ENCODE results near the gene FUT1.

Gene FUT1

DNA sequence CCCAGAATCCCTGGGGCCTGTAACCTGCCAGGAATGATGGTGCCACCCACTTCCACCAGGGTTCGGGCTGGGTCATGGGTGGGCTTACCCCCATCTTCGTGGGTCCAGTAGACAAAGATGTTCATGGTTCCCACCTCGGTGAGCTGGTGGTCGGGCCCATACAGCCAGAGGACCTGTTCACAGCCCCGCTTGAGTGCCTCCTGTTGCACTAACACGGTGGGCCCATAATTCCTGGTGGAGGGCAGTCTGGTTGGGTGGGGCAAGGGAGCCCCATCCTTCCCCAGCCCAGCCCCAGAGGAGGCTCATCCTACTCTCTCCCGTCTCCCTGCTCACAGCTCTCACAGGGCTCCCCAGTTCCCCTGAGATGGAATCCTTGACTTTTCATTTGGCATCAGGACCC is 44.7 kb upstream of the FUT1 start:
- no peak overlapping the region for H3K4me2 ChIP-seq (ENCODE audit: insufficient read depth, low read length, poor library complexity, severe bottlenecking)
- H2BK12ac ChIP-seq (ENCODE audit: low read length), result no peak overlapping the region
- peaks cover 3 to 8% of the 10 kb centered on the region in 2 donors for H3K4me1 ChIP-seq (ENCODE audit: control insufficient read depth in 2 of 2, insufficient read depth in 1 of 2, low read depth in 1 of 2, low read length in 2 of 2)
- no peak overlapping the region for H4K91ac ChIP-seq (ENCODE audit: low read depth, low read length, poor library complexity)
- no peaks in the 10 kb centered on the region for H3K79me1 ChIP-seq (ENCODE audit: low read depth, low read length)
- DNase-seq (ENCODE audit: low spot score), result no peak
- no peak overlapping the region for H3K4ac ChIP-seq (ENCODE audit: low read length)
- no peak overlapping the region for H3K27ac ChIP-seq (replicated peaks; ENCODE audit: low read length)
- H4K8ac ChIP-seq (ENCODE audit: low read depth, low read length), result no peak overlapping the region
- H2BK15ac ChIP-seq (ENCODE audit: low read length), result no peak overlapping the region
- H3K9me3 ChIP-seq (replicated peaks in 1 of 2; ENCODE audit: control insufficient read depth in 2 of 2, insufficient read depth in 1 of 2, low read depth in 1 of 2, low read length in 2 of 2), result no peaks in the 10 kb centered on the region
- H3K18ac ChIP-seq (ENCODE audit: low read length), result no peak overlapping the region
- H2AFZ ChIP-seq (ENCODE audit: low read length), result no peak overlapping the region
- no CpG with 5 or more reads among the region's 7 CpGs for WGBS, 2 donors (ENCODE audit: extremely low coverage in 2 of 2, insufficient read length in 2 of 2, insufficient replicate concordance in 1 of 2)
- H3K14ac ChIP-seq (ENCODE audit: low read length), result no peak overlapping the region
- H3K27me3 ChIP-seq (ENCODE audit: control insufficient read depth in 3 of 3, insufficient read depth in 3 of 3, low read depth in 1 of 3, low read length in 3 of 3), result no peaks in the 10 kb centered on the region
- no peak overlapping the region for H2BK5ac ChIP-seq (ENCODE audit: low read length)
- peaks cover 0 to 3% of the 10 kb centered on the region in 2 donors for H3K36me3 ChIP-seq (replicated peaks in 1 of 2; ENCODE audit: control insufficient read depth in 2 of 2, insufficient read depth in 2 of 2, low read length in 2 of 2)
- peak overlapping the region; percentile 87 for H2AK5ac ChIP-seq (ENCODE audit: low read depth, low read length)
- no peak overlapping the region for H2BK120ac ChIP-seq (ENCODE audit: low read depth, low read length)
- no peak overlapping the region for H3K23ac ChIP-seq (ENCODE audit: low read depth, low read length, poor library complexity)
- H3K9ac ChIP-seq (ENCODE audit: low read depth, low read length, poor library complexity), result no peak overlapping the region
- H3K4me3 ChIP-seq (ENCODE audit: low read length in 2 of 2), result no peak overlapping the region

DNA sequence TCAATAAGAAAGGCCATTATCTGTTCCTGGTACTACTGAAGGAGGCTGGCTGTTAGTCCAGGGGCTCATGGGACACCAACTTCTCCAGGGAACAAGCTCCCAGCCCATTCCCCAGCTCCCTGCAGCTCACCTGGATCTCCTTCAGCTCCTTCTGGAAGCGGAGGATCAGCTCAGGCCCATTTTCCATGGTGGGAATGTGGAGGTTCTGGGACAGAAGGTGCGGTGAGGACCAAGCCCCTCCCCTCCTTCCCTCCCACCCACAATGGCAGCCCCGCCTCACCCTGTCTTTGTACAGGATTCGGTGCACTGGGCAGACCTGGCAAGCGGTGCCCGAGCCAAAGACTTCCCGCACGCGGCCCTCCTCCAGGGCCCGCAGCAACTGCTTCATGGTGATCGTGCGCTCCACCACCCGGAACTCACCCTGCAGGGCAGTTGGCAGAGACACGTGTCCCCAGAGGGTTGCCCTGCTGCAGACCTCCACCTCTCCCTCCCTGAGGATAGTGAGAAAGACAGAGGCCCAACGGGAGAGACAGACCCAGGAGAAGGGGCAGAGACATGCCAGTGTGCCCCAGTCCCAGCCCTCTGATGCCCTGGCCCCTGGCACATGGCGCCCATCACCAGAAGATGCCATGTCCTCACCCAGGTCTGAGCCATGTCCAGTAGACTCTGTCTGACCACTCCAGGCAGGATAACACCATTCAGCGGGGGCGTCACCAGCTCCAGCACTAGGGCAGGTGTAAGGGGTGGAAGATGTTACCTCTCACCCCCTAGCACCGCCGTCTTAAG is 44.0 kb upstream of the FUT1 start:
- Histone ChIP-seq H4K8ac (ENCODE audit: low read depth, low read length) (no peak overlapping the region), H3K27ac (replicated peaks; ENCODE audit: low read length) (no peak overlapping the region), H3K36me3 (replicated peaks in 1 of 2; ENCODE audit: control insufficient read depth in 2 of 2, insufficient read depth in 2 of 2, low read length in 2 of 2) (peaks cover 0 to 3% of the 10 kb centered on the region in 2 donors), H2AK5ac (ENCODE audit: low read depth, low read length) (peak overlapping the region; percentile 87), H2BK15ac (ENCODE audit: low read length) (peak overlapping the region; percentile 82), H3K4me3 (ENCODE audit: low read length in 2 of 2) (no peak overlapping the region), H3K9ac (ENCODE audit: low read depth, low read length, poor library complexity) (peak overlapping the region; percentile 35), H3K9me3 (replicated peaks in 1 of 2; ENCODE audit: control insufficient read depth in 2 of 2, insufficient read depth in 1 of 2, low read depth in 1 of 2, low read length in 2 of 2) (no peaks in the 10 kb centered on the region), H2BK12ac (ENCODE audit: low read length) (no peak overlapping the region), H3K18ac (ENCODE audit: low read length) (peak overlapping the region; percentile 36), H3K4me1 (ENCODE audit: control insufficient read depth in 2 of 2, insufficient read depth in 1 of 2, low read depth in 1 of 2, low read length in 2 of 2) (peaks cover 3 to 8% of the 10 kb centered on the region in 2 donors), H3K14ac (ENCODE audit: low read length) (no peak overlapping the region), H3K4ac (ENCODE audit: low read length) (no peak overlapping the region), H3K79me1 (ENCODE audit: low read depth, low read length) (no peaks in the 10 kb centered on the region), H3K4me2 (ENCODE audit: insufficient read depth, low read length, poor library complexity, severe bottlenecking) (no peak overlapping the region), H2BK120ac (ENCODE audit: low read depth, low read length) (no peak overlapping the region), H2AFZ (ENCODE audit: low read length) (no peak overlapping the region), H2BK5ac (ENCODE audit: low read length) (peak overlapping the region; percentile 67), H3K23ac (ENCODE audit: low read depth, low read length, poor library complexity) (peak overlapping the region; percentile 52), H4K91ac (ENCODE audit: low read depth, low read length, poor library complexity) (no peak overlapping the region), H3K27me3 (ENCODE audit: control insufficient read depth in 3 of 3, insufficient read depth in 3 of 3, low read depth in 1 of 3, low read length in 3 of 3) (no peaks in the 10 kb centered on the region)
- WGBS, 2 donors (ENCODE audit: extremely low coverage in 2 of 2, insufficient read length in 2 of 2, insufficient replicate concordance in 1 of 2), result no CpG with 5 or more reads among the region's 20 CpGs
- DNase-seq (ENCODE audit: low spot score), result no peak

DNA sequence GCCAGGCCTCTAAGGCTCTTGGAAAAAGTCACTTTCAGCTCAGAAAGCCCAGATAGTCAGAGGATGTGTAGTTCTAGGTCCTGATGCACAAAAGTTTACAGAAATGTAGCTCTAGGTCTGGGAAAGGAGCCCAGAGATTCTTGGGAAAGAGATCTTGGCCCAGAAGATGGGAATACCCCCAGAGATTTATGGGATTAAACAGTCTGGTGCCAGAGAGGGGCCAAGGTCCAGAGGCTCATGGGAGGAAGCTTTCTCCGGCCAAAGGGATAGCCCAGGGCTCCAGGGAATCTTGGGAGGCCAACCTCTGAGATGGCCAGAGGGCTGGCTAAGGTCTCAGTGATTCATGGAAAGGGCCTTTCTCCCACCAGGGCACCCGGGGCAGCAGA is 43.2 kb upstream of the FUT1 start:
- Histone ChIP-seq H2BK15ac (ENCODE audit: low read length) (no peak overlapping the region), H3K27me3 (ENCODE audit: control insufficient read depth in 3 of 3, insufficient read depth in 3 of 3, low read depth in 1 of 3, low read length in 3 of 3) (no peaks in the 10 kb centered on the region), H3K4me2 (ENCODE audit: insufficient read depth, low read length, poor library complexity, severe bottlenecking) (no peak overlapping the region), H3K79me1 (ENCODE audit: low read depth, low read length) (no peaks in the 10 kb centered on the region), H2BK5ac (ENCODE audit: low read length) (peak overlapping the region; percentile 67), H3K4me1 (ENCODE audit: control insufficient read depth in 2 of 2, insufficient read depth in 1 of 2, low read depth in 1 of 2, low read length in 2 of 2) (peaks cover 3 to 8% of the 10 kb centered on the region in 2 donors), H3K4ac (ENCODE audit: low read length) (no peak overlapping the region), H2BK120ac (ENCODE audit: low read depth, low read length) (no peak overlapping the region), H4K8ac (ENCODE audit: low read depth, low read length) (no peak overlapping the region), H3K27ac (replicated peaks; ENCODE audit: low read length) (no peak overlapping the region), H3K23ac (ENCODE audit: low read depth, low read length, poor library complexity) (no peak overlapping the region), H3K36me3 (replicated peaks in 1 of 2; ENCODE audit: control insufficient read depth in 2 of 2, insufficient read depth in 2 of 2, low read length in 2 of 2) (peaks cover 0 to 3% of the 10 kb centered on the region in 2 donors), H2BK12ac (ENCODE audit: low read length) (no peak overlapping the region), H2AK5ac (ENCODE audit: low read depth, low read length) (peak overlapping the region; percentile 87), H3K9me3 (replicated peaks in 1 of 2; ENCODE audit: control insufficient read depth in 2 of 2, insufficient read depth in 1 of 2, low read depth in 1 of 2, low read length in 2 of 2) (no peaks in the 10 kb centered on the region), H3K14ac (ENCODE audit: low read length) (no peak overlapping the region), H3K18ac (ENCODE audit: low read length) (no peak overlapping the region), H3K4me3 (ENCODE audit: low read length in 2 of 2) (no peak overlapping the region), H4K91ac (ENCODE audit: low read depth, low read length, poor library complexity) (no peak overlapping the region), H3K9ac (ENCODE audit: low read depth, low read length, poor library complexity) (no peak overlapping the region), H2AFZ (ENCODE audit: low read length) (peak overlapping the region; percentile 95)
- no CpG with 5 or more reads among the region's 2 CpGs for WGBS, 2 donors (ENCODE audit: extremely low coverage in 2 of 2, insufficient read length in 2 of 2, insufficient replicate concordance in 1 of 2)
- DNase-seq (ENCODE audit: low spot score), result no peak

DNA sequence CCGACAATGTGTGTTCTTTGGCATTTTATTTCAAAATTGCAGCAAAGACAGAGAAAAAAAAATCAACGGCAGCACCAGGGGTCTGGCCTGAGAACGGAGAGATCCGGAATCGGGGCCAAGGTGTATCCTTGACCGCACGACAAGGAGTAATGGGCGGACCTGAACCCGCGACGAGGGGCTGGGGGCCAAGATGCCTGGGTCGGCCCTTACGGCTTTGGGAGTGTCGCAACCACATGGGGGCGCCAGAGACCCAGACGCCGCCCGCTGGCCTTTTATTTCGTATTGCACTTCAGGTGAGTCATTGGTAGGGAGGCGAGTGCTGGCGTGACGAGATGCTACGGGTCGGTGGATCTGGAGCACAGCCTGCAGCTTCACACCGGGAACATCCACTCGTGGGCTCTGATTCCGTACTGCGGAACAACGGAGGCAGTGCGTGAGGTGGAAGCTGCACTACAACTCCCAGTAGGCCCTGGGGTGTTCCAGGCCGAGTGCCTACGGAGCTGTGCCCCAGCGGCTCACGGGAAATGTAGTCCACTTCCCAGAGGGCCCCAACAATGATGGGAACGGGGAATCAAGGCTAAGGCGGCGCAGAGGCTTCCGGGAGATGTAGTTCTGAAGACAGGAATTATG is 42.7 kb upstream of the FUT1 start:
- Histone ChIP-seq H2AK5ac (ENCODE audit: low read depth, low read length) (no peak overlapping the region), H3K27ac (replicated peaks; ENCODE audit: low read length) (no peak overlapping the region), H3K79me1 (ENCODE audit: low read depth, low read length) (no peaks in the 10 kb centered on the region), H3K18ac (ENCODE audit: low read length) (peak overlapping the region; percentile 76), H2BK120ac (ENCODE audit: low read depth, low read length) (no peak overlapping the region), H3K4me2 (ENCODE audit: insufficient read depth, low read length, poor library complexity, severe bottlenecking) (peak overlapping the region; percentile 79), H3K27me3 (ENCODE audit: control insufficient read depth in 3 of 3, insufficient read depth in 3 of 3, low read depth in 1 of 3, low read length in 3 of 3) (no peaks in the 10 kb centered on the region), H3K9ac (ENCODE audit: low read depth, low read length, poor library complexity) (peak overlapping the region; percentile 85), H3K4me3 (ENCODE audit: low read length in 2 of 2) (peak overlapping the region; percentile 72 to 89), H3K36me3 (replicated peaks in 1 of 2; ENCODE audit: control insufficient read depth in 2 of 2, insufficient read depth in 2 of 2, low read length in 2 of 2) (peaks cover 0 to 3% of the 10 kb centered on the region in 2 donors), H3K4ac (ENCODE audit: low read length) (no peak overlapping the region), H2BK15ac (ENCODE audit: low read length) (no peak overlapping the region), H3K14ac (ENCODE audit: low read length) (no peak overlapping the region), H4K8ac (ENCODE audit: low read depth, low read length) (no peak overlapping the region), H3K9me3 (replicated peaks in 1 of 2; ENCODE audit: control insufficient read depth in 2 of 2, insufficient read depth in 1 of 2, low read depth in 1 of 2, low read length in 2 of 2) (no peaks in the 10 kb centered on the region), H4K91ac (ENCODE audit: low read depth, low read length, poor library complexity) (no peak overlapping the region), H3K23ac (ENCODE audit: low read depth, low read length, poor library complexity) (peak overlapping the region; percentile 32), H3K4me1 (ENCODE audit: control insufficient read depth in 2 of 2, insufficient read depth in 1 of 2, low read depth in 1 of 2, low read length in 2 of 2) (peaks cover 3 to 8% of the 10 kb centered on the region in 2 donors), H2BK5ac (ENCODE audit: low read length) (no peak overlapping the region), H2AFZ (ENCODE audit: low read length) (peak overlapping the region; percentile 95), H2BK12ac (ENCODE audit: low read length) (no peak overlapping the region)
- no CpG with 5 or more reads among the region's 38 CpGs for WGBS, 2 donors (ENCODE audit: extremely low coverage in 2 of 2, insufficient read length in 2 of 2, insufficient replicate concordance in 1 of 2)
- peak; percentile 91 for DNase-seq (ENCODE audit: low spot score)
